ENCODE results near the gene MARCHF5. TPM values are rescaled to one million over a fixed set of nuclear protein-coding genes. Genes with fewer than 3 reads are reported as not detected.
A peak's percentile ranks its signal among the peaks of the same experiment; 100 is the strongest.

The MARCHF5 gene
- total and polyA plus RNA-seq, 2 of the 8 experiments (the other 6 are each of a cell fraction or from before 2014, with no cell fraction given): 8.7 to 26.8 TPM

- peaks cover 17% of the 10 kb centered on the region for H3K23me2 ChIP-seq (ENCODE audit: low read depth, low read length)
- no peak overlapping the region for H4K91ac ChIP-seq (replicated peaks; ENCODE audit: insufficient read length, low read length)
- no peak overlapping the region for H2AFZ ChIP-seq (ENCODE audit: low read length)
- H2AK5ac ChIP-seq (ENCODE audit: low read depth, low read length): no peak overlapping the region
- no peak overlapping the region for H2BK120ac ChIP-seq (replicated peaks; ENCODE audit: low read depth, low read length)
- no peaks in the 10 kb centered on the region for H3K79me1 ChIP-seq (ENCODE audit: low read depth, low read length)
- no peak overlapping the region for H3K56ac ChIP-seq (replicated peaks; ENCODE audit: insufficient read length, low read depth, low read length)
- TF ChIP-seq CEBPB (IDR thresholded peaks at IDR 0.05; ENCODE audit: low read depth, low read length) (no peak), CBX5 (IDR thresholded peaks at IDR 0.05; ENCODE audit: low read depth, low read length) (no peak), SRF (IDR thresholded peaks at IDR 0.05; ENCODE audit: low read depth, low read length) (0 out of 2 replicates have a peak, but pooled peaks have one; percentile 8), JUND (IDR thresholded peaks at IDR 0.05; ENCODE audit: low read length) (no peak), RFX5 (IDR thresholded peaks at IDR 0.05; ENCODE audit: borderline replicate concordance, low read depth, low read length) (no peak), SAP30 (IDR thresholded peaks at IDR 0.05; ENCODE audit: insufficient read depth, insufficient replicate concordance, low read length) (no peak)
- H3K14ac ChIP-seq (ENCODE audit: insufficient read length): no peak overlapping the region
- peak overlapping the region; percentile 80 to 99 for H3K4me2 ChIP-seq (ENCODE audit: insufficient read depth in 1 of 2, low read depth in 2 of 2, low read length in 2 of 2)
- no peak overlapping the region for H3K4ac ChIP-seq (replicated peaks; ENCODE audit: insufficient read length, low read depth, low read length)
- H3K27ac ChIP-seq (ENCODE audit: low read depth, low read length): no peak overlapping the region
- peaks cover 0 to 10% (median 7%) of the 10 kb centered on the region in 4 experiments; a peak in 3 of 7 replicates for H3K4me1 ChIP-seq (replicated peaks in 1 of 4; ENCODE audit: control insufficient read depth in 3 of 4, insufficient read depth in 4 of 4, low read length in 3 of 4)
- H4K8ac ChIP-seq (ENCODE audit: extremely low read depth, insufficient read depth, low read length): no peak overlapping the region
- ChIA-PET CTCF (ENCODE audit: partially characterized antibody) (interaction anchor here (2.1 kb wide), 1 partner anchor 49 kb away, joined by 5 read pairs; the partner anchor contains the start of genes CPEB3 and MARCHF5), POLR2A (ENCODE audit: partially characterized antibody) (no interaction called here)
- H3K4me3 ChIP-seq (ENCODE audit: extremely low read depth in 1 of 4, insufficient read depth in 2 of 4, low read depth in 3 of 4, low read length in 4 of 4): peak overlapping the region; percentile 53 to 82 (median 76); a peak in 7 of 8 replicates
- no peak overlapping the region for H2BK5ac ChIP-seq (ENCODE audit: low read depth, low read length)
- H3K9me3 ChIP-seq (ENCODE audit: insufficient read depth in 2 of 2, low read depth in 1 of 2, low read length in 1 of 2): no peaks in the 10 kb centered on the region
- no peak overlapping the region for H3K18ac ChIP-seq (ENCODE audit: extremely low read depth, low read length)
- H4K20me1 ChIP-seq (replicated peaks in 1 of 2; ENCODE audit: control insufficient read depth in 1 of 2, insufficient read depth in 2 of 2, low read length in 2 of 2): no peaks in the 10 kb centered on the region
- H3K79me2 ChIP-seq (ENCODE audit: control insufficient read depth in 1 of 2, insufficient read depth in 2 of 2, low read length in 2 of 2): no peaks in the 10 kb centered on the region
- H3K9ac ChIP-seq (replicated peaks in 1 of 4; ENCODE audit: extremely low read depth in 1 of 4, low read depth in 3 of 4, low read length in 3 of 4): no peak overlapping the region
- DNase-seq (ENCODE audit: low read depth in 1 of 2, low spot score in 2 of 2) (no peak), FAIRE-seq (no peak)
- no peak overlapping the region for H4K5ac ChIP-seq (ENCODE audit: insufficient read length, low read depth, low read length)
- no peak overlapping the region for H2BK12ac ChIP-seq (ENCODE audit: low read depth, low read length)
- WGBS, 2 experiments (ENCODE audit: extremely low coverage in 1 of 2, insufficient coverage in 1 of 2, insufficient read length in 1 of 2, insufficient replicate concordance in 2 of 2, low coverage in 1 of 2, low lambda C conversion rate in 2 of 2, missing lambda C conversion rate in 1 of 2): 71% methylated on average over 1 of the region's 1 CpG; no CpG with 5 or more reads in 1 of the 2 experiments
- H2BK15ac ChIP-seq (ENCODE audit: low read length): no peak overlapping the region
- H3K36me3 ChIP-seq (ENCODE audit: control insufficient read depth in 2 of 4, insufficient read depth in 4 of 4, low read length in 3 of 4): no peaks in the 10 kb centered on the region
- H3K23ac ChIP-seq (ENCODE audit: insufficient read length): no peak overlapping the region
- H2BK20ac ChIP-seq (ENCODE audit: low read length): no peak overlapping the region
- H3K27me3 ChIP-seq (replicated peaks in 1 of 4; ENCODE audit: control insufficient read depth in 3 of 4, extremely low read depth in 1 of 4, insufficient read depth in 3 of 4, low read length in 3 of 4): peaks cover 8 to 26% (median 23%) of the 10 kb centered on the region in 4 experiments
Measured at GRCh38 chr10:92241501-92241900, 49.5 kb upstream of the MARCHF5 start.

All from H1 (cell line).